ENCODE results near the gene CYP26C1.

Gene CYP26C1, protein sequence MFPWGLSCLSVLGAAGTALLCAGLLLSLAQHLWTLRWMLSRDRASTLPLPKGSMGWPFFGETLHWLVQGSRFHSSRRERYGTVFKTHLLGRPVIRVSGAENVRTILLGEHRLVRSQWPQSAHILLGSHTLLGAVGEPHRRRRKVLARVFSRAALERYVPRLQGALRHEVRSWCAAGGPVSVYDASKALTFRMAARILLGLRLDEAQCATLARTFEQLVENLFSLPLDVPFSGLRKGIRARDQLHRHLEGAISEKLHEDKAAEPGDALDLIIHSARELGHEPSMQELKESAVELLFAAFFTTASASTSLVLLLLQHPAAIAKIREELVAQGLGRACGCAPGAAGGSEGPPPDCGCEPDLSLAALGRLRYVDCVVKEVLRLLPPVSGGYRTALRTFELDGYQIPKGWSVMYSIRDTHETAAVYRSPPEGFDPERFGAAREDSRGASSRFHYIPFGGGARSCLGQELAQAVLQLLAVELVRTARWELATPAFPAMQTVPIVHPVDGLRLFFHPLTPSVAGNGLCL

DNA sequence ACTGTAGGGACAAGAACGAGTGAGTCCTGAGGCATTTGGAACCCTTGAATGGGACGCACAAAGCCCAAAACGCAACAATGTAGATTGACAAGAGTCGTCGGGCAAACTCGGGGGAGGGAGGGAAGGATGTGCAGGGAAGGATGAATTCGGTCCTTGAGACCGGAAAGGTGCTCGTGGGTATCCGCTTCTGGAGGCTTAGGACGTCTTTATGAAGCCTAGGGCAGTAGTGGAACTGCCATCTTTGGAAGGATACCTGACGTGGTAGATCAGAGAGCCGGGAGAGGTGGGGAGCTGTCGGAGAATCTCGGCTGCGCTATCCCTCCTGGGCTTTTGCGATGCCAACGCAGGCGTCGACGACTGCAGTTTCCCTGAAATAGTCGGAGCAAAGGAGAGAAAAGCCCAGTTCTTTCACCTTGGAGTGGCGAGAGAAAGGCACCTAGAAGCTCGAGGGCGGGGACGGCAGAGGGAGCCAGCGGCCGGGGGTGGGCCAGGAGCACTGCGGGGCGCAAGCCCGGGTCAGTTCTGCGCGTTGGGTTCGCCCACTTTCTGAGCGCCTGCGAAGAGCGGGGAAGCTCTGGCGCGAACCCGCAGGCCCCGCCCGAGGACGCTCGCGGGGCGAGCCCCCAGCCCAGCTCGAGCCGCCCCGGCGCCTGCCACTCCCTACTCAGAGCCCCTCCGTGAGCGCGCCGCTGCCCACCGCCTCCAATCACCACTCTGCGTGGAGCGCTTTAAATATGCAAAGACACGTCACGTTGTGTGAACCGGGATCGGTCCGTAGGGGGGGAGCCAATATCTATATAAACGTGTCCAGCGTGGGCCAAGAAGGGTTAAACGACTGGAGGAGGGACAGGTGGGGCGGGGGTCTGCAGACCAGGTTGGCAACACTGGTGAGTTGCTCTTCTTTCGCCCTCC, at the start of gene CYP26C1:
CYP26C1 (plus strand) TSS at position 824 of the 912 bp plus-strand sequence. CDS start 466 bp downstream, outside the sequence.
- DNase-seq = no peak

DNA sequence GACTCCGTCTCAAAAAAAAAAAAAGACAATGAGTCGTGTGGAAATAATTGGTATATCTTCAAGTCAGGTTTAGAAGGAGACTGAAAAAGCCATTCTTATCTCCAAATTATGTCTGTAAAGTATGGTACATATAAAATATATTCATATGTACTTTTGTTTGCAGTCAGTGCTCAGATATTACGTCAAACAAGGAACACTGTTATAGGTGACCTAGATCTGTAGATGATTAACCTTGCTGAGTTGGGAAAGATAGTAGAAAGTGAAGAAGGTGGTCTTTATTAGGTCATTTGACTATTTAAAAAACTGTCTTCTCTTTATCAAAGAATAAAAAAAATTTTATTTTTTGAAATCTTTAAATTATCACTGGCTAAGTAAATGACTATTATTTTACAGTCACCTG, 44.9 kb upstream of the CYP26C1 start:
- no peak for DNase-seq

GRCh38 chr10:93023013-93023650, 37.5 kb upstream of the CYP26C1 start:
- no peak for DNase-seq

GRCh38 chr10:93026072-93026471, 34.5 kb upstream of the CYP26C1 start:
- DNase-seq = no peak

- DNase-seq = no peak
Measured at GRCh38 chr10:93027508-93027907, 33.1 kb upstream of the CYP26C1 start.

DNA sequence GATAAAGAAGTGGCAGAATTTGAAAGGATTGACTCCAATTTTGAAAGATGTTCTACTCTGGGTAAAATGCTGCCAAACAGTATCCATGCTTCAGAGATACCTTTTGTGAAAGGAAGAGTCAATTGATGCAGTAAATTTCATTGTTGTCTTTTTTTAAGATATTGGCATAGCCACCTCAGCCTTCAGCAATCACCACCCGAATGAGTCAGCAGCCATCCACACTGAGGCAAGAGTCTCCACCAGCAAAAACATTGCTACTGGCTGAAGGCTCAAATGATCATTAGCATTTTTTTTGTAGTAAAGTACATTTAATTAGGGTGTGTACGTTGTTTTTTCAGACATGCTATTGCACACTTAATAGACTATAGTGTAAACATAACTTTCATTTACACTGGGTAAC, 31.7 kb upstream of the CYP26C1 start:
- DNase-seq = no peak

DNA sequence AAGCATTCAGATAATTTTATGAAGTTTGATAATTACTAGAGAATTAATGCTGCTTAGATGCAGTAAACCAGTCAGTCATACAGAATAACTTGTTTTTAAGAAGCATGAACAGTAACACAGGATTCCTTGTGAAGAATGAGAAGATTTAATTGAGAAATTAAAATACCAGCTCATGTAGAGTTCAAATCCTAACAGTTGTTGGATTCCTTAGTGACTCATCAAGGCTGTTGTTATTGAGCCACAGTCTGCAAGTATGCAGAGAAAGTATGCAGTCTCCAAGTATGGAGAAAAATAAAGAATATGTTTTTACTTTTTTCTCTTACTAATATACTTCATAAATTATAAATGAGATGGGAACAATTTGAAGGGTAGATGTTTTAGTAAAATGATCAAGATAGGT, 30.2 kb upstream of the CYP26C1 start:
- no peak for DNase-seq

DNA sequence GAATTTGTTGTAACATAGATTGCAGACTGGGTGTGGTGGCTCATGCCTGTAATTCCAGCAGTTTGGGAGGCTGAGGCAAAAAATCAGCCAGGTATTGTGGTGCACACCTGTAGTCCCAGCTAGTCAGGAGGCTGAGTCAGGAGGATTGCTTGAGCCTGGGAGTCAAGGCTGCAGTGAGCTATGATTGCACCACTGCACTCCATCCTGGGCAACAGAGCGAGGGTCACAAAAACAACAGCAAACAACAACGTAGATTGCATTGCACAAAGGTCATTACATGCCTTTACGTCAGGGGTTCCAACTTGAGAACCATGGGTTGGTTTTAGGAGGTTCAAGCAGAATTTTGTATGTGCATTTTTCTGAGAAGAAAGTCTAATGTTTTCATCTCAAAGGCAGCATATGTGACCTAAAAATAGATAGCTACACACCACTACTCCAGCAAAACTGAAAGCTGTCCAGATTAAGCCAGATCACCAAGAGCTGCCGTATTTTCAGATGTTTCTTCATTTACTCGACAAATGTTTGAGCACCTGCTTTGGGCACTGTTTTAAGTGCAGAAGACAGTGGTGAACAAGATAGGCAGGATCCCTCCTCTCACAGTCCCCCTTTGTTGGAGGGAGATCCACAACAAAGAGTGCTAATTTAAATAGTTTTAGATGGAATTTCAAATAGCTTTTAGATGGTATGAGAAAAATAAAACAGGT, 28.3 kb upstream of the CYP26C1 start:
- DNase-seq = no peak

DNA sequence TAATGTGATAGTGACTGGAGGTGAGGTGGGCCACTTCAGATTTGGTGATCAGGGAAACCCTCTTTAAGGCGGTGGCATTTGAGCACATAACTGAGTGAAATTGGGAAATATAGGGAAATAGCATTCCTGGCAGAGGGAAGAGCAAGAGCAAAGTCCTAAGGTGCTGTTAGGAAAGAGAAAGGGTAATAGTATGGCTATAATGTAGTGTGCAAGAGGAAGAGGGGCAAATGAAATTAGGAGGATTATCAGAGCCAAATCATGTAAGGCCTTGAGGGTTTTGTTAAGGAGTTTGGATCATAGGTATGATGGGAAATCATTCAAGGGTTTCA, 27.8 kb upstream of the CYP26C1 start:
- no peak for DNase-seq

DNA sequence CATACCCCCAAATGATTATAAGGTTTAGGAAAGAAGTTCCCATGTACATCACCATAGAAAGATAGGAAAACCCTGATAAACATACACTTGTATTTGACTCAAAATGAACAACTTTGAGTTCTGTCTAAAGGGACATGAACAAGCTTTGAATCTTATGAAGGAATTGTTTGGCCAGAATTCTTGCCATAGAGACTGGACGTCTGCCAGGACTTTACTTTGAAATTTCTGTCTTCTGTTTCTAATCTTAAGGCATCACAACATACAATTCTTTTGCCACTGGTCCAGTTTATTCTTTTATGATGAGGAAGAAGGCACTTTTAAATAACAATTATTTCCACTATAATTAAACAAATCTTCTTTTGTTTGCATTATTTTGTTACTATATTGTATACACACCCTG, 26.2 kb upstream of the CYP26C1 start:
- no peak for DNase-seq

DNA sequence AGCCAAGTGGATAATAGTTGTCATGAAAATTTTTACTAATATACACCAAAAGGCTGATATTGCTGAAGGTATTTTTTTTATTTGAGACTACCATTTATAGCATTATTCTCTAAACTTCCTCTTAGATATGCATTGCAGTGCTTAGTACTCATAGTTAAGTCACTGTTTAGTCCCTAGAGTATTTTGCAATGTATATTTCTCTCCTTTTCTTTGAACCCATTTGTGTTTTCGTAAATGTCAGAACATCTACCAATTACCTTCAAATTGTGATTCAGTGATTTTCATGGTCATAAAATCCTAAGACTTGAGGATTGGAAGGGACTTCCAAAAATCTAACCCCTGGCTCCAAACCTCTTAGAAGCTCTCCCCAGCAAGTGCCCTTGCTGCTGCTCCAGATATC, 21.5 kb upstream of the CYP26C1 start:
- DNase-seq = no peak

DNA sequence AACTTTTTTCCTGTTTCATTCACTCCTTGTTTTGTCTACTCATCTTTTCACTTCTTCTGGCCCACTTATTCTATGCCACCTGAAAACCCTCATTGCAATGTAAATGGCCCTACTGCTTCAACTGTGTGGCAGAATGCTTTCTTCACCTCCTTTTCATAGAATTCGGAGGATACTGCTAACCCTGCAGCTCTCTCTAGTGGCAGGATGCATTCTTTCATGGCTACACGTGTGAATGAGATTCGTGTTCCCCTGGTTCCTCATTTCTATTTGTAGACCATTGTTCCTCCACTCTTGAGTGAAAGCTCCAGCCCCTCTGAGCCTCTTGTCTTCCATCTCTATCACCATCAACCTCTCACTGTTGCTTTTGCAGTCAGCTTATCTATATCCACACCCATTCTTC, 20.9 kb upstream of the CYP26C1 start:
- no peak for DNase-seq

GRCh38 chr10:93054486-93054885, 6.1 kb upstream of the CYP26C1 start:
- DNase-seq = no peak

- DNase-seq = no peak
Measured at GRCh38 chr10:93058139-93058538, 2.5 kb upstream of the CYP26C1 start.

DNA sequence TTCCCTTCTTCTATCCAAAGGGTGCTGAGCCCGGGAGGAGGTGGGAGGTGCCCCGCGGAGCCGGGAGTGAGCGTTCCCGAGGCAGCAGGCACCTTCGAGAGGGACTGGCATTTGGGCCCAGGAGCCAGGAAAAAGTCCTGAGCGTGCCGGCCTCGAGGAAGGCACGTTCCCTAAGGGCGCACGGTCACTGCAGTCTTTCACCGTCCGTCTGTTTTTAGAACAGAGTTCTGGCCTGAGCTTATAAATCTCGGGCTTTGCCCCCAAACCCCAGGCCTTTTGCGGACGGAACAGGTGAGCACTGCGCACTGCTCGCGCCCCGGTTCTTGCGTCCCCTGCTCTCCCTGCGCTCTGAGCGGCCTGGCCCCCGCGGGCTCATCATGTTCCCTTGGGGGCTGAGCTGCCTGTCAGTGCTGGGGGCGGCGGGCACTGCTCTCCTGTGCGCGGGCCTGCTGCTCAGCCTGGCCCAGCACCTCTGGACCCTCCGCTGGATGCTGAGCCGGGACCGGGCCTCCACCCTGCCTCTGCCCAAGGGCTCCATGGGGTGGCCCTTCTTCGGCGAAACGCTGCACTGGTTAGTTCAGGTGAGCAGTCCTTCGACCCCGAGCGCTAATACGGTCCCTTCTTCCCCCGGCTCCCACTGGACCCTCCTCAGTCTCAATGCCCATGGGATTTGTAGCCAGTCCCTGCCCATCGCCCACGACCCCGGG, 442 bp downstream of the CYP26C1 start:
- DNase-seq = no peak

- DNase-seq = no peak
Measured at GRCh38 chr10:93061594-93062513, 1.3 kb downstream of the CYP26C1 start.

GRCh38 chr10:93062514-93063143, 2.0 kb downstream of the CYP26C1 start:
- peak; percentile 83 for DNase-seq

DNA sequence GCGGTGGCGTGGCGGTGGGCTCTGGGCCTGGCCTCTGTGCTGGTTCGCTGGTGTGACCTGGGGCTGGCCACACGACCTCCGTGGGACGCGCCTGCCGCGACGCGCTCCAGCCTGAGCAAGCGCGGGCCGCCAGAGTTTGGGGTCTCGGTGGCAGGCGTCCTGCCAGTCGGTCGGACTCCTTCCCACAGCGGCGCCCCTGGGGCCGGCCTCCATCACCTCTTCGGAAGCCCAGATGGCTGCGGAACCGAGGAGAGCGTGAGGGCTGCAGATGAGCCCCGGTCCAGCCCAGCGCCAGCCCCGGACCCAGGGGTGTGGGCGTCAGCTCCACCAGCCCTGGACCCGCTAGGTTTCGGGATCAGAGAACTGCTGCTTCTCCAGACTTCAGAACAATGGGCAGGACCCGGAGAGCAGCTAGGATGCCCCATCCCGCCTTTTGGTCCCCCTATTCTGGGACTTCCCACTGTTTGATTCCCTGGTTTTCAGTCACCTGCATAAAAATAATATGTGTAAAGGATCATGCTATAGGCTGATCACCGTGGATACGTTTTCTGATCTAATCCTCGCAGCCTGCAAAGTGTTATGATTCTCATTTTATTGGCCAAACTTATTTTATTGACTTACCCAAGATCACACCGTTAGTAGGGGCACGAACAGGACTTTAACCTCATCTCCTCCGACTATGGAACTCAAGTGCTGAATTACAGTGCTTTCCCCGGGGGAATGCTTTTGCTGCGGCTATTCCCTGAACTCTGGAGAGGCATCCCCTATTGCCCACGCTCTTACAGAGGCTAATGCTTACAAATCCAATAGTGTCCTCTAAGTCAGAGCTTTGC, 2.8 kb downstream of the CYP26C1 start:
- DNase-seq = no peak

DNA sequence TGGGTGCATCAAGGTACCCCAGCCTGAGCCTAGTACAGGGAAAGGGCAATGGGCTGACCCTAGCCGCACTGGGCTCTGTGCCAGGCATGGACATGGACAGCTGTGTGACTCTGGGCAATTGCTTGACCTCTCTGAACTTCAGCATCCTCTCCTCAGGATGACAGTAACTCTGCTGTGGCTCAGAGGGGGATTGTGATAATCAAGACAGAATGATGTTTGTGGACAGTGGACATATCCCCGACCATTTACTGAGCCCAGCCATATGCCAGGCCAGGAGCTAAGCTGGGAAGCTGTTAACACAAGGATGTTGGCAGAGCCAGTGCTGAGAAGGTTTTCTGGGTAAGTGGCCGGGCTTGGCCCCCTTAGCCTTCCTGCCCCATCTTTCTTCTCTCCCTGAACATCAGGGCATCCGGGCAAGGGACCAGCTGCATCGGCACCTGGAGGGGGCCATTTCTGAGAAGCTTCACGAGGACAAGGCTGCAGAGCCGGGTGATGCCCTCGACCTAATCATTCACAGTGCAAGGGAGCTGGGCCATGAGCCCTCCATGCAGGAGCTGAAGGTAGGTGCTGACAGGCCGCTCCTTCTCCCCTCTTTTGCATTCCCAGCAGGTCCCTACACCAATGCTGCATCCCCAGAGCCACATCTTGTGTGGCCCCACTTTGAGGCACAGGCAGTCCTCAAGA, 3.5 kb downstream of the CYP26C1 start:
- DNase-seq = no peak
